SK-N-SH treated with all-trans-retinoic acid at 6 μM for 48 hours (cell line): Measurements from ENCODE around the gene SFRP4.

ENCODE experiments used
- ATAC-seq: fragments of 200-7000 bp; cut with Tn5 transposase; 3 replicates; pipeline ENCODE4 v1.9.1; 2020; ENCODE audit warnings: mild to moderate bottlenecking, moderate library complexity
- ARNTL ChIP-seq: fragments of 450-650 bp; formaldehyde crosslinking; IDR thresholded peaks from 2 replicates; pipeline ENCODE4 v1.5.0; 2020; ENCODE audit warnings: low read depth, mild to moderate bottlenecking, moderate library complexity, borderline replicate concordance
- BACH2 ChIP-seq: fragments of 250-450 bp; sonication (Bioruptor Pico); IDR thresholded peaks from 2 replicates; pipeline ENCODE4 v1.9.0; 2021; ENCODE audit warnings: mild to moderate bottlenecking, borderline replicate concordance
- CREB5 ChIP-seq: fragments of 250-450 bp; sonication (Bioruptor Pico); IDR thresholded peaks from 2 replicates; pipeline ENCODE4 v1.5.1; 2020; ENCODE audit warnings: low read depth, mild to moderate bottlenecking, moderate library complexity
- CSDC2 ChIP-seq: fragments of 250-450 bp; sonication (Bioruptor Pico); IDR thresholded peaks from 2 replicates; pipeline ENCODE4 v1.5.0; 2020; ENCODE audit warnings: mild to moderate bottlenecking, moderate library complexity
- CSRNP3 ChIP-seq: fragments of 250-450 bp; sonication (Bioruptor Pico); IDR thresholded peaks from 2 replicates; pipeline ENCODE4 v1.5.1; 2021; ENCODE audit warnings: mild to moderate bottlenecking, moderate library complexity
- ESRRG ChIP-seq: fragments of 250-450 bp; sonication (Bioruptor Pico); IDR thresholded peaks from 2 replicates; pipeline ENCODE4 v1.6.1; 2021; ENCODE audit warnings: mild to moderate bottlenecking
- ISL1 ChIP-seq: fragments of 250-450 bp; sonication (Bioruptor Pico); IDR thresholded peaks from 2 replicates; pipeline ENCODE4 v2.1.2; 2022; ENCODE audit warnings: mild to moderate bottlenecking, moderate library complexity
- OSR1 ChIP-seq: fragments of 250-450 bp; sonication (Bioruptor Pico); IDR thresholded peaks from 2 replicates; pipeline ENCODE4 v1.8.0; 2022; ENCODE audit warnings: moderate library complexity, mild to moderate bottlenecking, inconsistent platforms
- PATZ1 ChIP-seq: fragments of 250-450 bp; sonication (Bioruptor Pico); IDR thresholded peaks from 2 replicates; pipeline ENCODE4 v1.8.0; 2020; ENCODE audit warnings: mild to moderate bottlenecking, moderate library complexity, borderline replicate concordance
- POU6F1 ChIP-seq: fragments of 250-450 bp; sonication (Bioruptor Pico); IDR thresholded peaks from 2 replicates; pipeline ENCODE4 v1.8.0; 2021; ENCODE audit warnings: low read depth, mild to moderate bottlenecking, moderate library complexity, borderline replicate concordance
- RARB ChIP-seq: fragments of 250-450 bp; sonication (Bioruptor Pico); IDR thresholded peaks from 2 replicates; pipeline ENCODE4 v1.8.0; 2021; ENCODE audit warnings: mild to moderate bottlenecking, moderate library complexity
- SNAI2 ChIP-seq: fragments of 250-450 bp; sonication (Bioruptor Pico); IDR thresholded peaks from 2 replicates; pipeline ENCODE4 v1.5.0; 2020; ENCODE audit warnings: mild to moderate bottlenecking, moderate library complexity
- TOX ChIP-seq: fragments of 250-450 bp; sonication (Bioruptor Pico); IDR thresholded peaks from 2 replicates; pipeline ENCODE4 v1.8.0; 2021; ENCODE audit warnings: mild to moderate bottlenecking, moderate library complexity, borderline replicate concordance
- TSHZ2 ChIP-seq: fragments of 250-450 bp; sonication (Bioruptor Pico); IDR thresholded peaks from 2 replicates; pipeline ENCODE4 v1.5.0; 2020; ENCODE audit warnings: mild to moderate bottlenecking, moderate library complexity
- ZC3H10 ChIP-seq: fragments of 250-450 bp; sonication (Bioruptor Pico); IDR thresholded peaks from 2 replicates; pipeline ENCODE4 v1.5.1; 2021; ENCODE audit warnings: mild to moderate bottlenecking, moderate library complexity
- ZFP3 ChIP-seq: fragments of 250-450 bp; sonication (Bioruptor Pico); IDR thresholded peaks from 2 replicates; pipeline ENCODE4 v1.5.0; 2020; ENCODE audit warnings: mild to moderate bottlenecking, moderate library complexity
- ZFP30 ChIP-seq: fragments of 450-650 bp; formaldehyde crosslinking; IDR thresholded peaks from 2 replicates; pipeline ENCODE4 v1.5.0; 2022; ENCODE audit warnings: mild to moderate bottlenecking, moderate library complexity
- ZNF565 ChIP-seq: fragments of 450-650 bp; formaldehyde crosslinking; conservative IDR thresholded peaks from 2 replicates; pipeline ENCODE4 v1.5.0; 2020; ENCODE audit warnings: low read depth, mild to moderate bottlenecking, moderate library complexity
- ZNF70 ChIP-seq: fragments of 450-650 bp; formaldehyde crosslinking; IDR thresholded peaks from 2 replicates; pipeline ENCODE4 v1.5.0; 2020; ENCODE audit warnings: mild to moderate bottlenecking, moderate library complexity
- ZNF8 ChIP-seq: fragments of 450-650 bp; formaldehyde crosslinking; IDR thresholded peaks from 2 replicates; pipeline ENCODE4 v1.5.0; 2020; ENCODE audit warnings: mild to moderate bottlenecking, moderate library complexity

The SFRP4 gene

GRCh38 chr7:37947138-37947940 is 30.7 kb upstream of the SFRP4 start:
- TF ChIP-seq ZNF8 (CRISPR knock-in tag): no peak
- no peak for TF ChIP-seq ESRRG (CRISPR knock-in tag)
- no peak for TF ChIP-seq CSDC2 (CRISPR knock-in tag)
- TF ChIP-seq PATZ1 (CRISPR knock-in tag): no peak
- no peak for TF ChIP-seq OSR1 (CRISPR knock-in tag)
- TF ChIP-seq CREB5: no peak
- no peak for TF ChIP-seq ARNTL (CRISPR knock-in tag)
- TF ChIP-seq RARB (CRISPR knock-in tag): no peak
- TF ChIP-seq ISL1 (CRISPR knock-in tag): no peak
- TF ChIP-seq BACH2 (CRISPR knock-in tag): no peak
- ATAC-seq: no peak

GRCh38 chr7:37945336-37945735 is 28.7 kb upstream of the SFRP4 start:
- ATAC-seq: no peak
- TF ChIP-seq ZFP30: no peak
- no peak for TF ChIP-seq TOX (CRISPR knock-in tag)
- no peak for TF ChIP-seq CSRNP3
- no peak for TF ChIP-seq ZNF8 (CRISPR knock-in tag)
- TF ChIP-seq ISL1 (CRISPR knock-in tag): no peak
- TF ChIP-seq ZC3H10: no peak
- no peak for TF ChIP-seq POU6F1 (CRISPR knock-in tag)
- TF ChIP-seq SNAI2: no peak
- TF ChIP-seq BACH2 (CRISPR knock-in tag): no peak
- no peak for TF ChIP-seq ZNF70 (CRISPR knock-in tag)
- TF ChIP-seq PATZ1 (CRISPR knock-in tag): no peak
- no peak for TF ChIP-seq CREB5
- no peak for TF ChIP-seq ZNF565
- no peak for TF ChIP-seq ZFP3 (CRISPR knock-in tag)
- no peak for TF ChIP-seq CSDC2 (CRISPR knock-in tag)

GRCh38 chr7:37944737-37945054 is 28.1 kb upstream of the SFRP4 start:
- ATAC-seq: no peak
- TF ChIP-seq BACH2 (CRISPR knock-in tag) (no peak), RARB (CRISPR knock-in tag) (no peak), ISL1 (CRISPR knock-in tag) (no peak), CSRNP3 (no peak), ZFP3 (CRISPR knock-in tag) (no peak), ZNF70 (CRISPR knock-in tag) (no peak), ZC3H10 (no peak), TSHZ2 (CRISPR knock-in tag) (no peak), ARNTL (CRISPR knock-in tag) (no peak), ZNF8 (CRISPR knock-in tag) (no peak), POU6F1 (CRISPR knock-in tag) (no peak)
